ENCODE data around the gene ZNF574. TPM values are rescaled to one million over a fixed set of nuclear protein-coding genes. Genes with fewer than 3 reads are reported as not detected.
"Not testable (repeated sequence)": the region's sequence is repeated elsewhere in the genome, so short reads cannot be mapped to it uniquely, and the experiment has no call there.

ZNF574 gene
- total RNA-seq, 4 donors from 2014 or later: 28.4 to 52.1 (median 30.8) TPM

DNA sequence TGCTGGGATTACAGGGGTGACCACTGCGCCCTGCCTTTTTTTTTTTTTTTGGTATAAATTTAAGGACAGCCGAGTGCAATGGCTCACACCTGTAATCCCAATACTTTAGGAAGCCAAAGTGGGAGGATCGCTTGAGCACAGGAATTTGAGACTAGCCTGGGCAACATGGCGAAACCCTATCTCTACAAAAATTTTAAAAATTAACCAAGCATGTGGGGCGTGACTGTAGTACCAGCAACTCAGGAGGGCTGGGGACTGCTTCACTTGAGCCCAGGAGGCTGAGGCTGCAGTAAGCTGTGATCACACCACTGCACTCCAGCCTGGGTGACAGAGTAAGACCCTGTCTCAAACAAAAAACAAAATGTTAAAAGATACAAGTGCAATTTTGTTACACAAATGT, 21.5 kb downstream of the ZNF574 start:
- intact Hi-C loops (cut with DNase I; ENCODE audit: low total_unique reads): no loop called here
- no peak for DNase-seq (ENCODE audit: low spot score in 2 of 2)
- H3K4me3 ChIP-seq (ENCODE audit: low read depth, poor library complexity, severe bottlenecking): no peak overlapping the region
- WGBS, 2 donors: 79 to 86% methylated on average over 5 of the region's 5 CpGs
- TF ChIP-seq, protein P1, sequence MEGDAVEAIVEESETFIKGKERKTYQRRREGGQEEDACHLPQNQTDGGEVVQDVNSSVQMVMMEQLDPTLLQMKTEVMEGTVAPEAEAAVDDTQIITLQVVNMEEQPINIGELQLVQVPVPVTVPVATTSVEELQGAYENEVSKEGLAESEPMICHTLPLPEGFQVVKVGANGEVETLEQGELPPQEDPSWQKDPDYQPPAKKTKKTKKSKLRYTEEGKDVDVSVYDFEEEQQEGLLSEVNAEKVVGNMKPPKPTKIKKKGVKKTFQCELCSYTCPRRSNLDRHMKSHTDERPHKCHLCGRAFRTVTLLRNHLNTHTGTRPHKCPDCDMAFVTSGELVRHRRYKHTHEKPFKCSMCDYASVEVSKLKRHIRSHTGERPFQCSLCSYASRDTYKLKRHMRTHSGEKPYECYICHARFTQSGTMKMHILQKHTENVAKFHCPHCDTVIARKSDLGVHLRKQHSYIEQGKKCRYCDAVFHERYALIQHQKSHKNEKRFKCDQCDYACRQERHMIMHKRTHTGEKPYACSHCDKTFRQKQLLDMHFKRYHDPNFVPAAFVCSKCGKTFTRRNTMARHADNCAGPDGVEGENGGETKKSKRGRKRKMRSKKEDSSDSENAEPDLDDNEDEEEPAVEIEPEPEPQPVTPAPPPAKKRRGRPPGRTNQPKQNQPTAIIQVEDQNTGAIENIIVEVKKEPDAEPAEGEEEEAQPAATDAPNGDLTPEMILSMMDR (IDR thresholded peaks at IDR 0.05): no peak
- TF ChIP-seq POLR2A (IDR thresholded peaks at IDR 0.05): no peak

- intact Hi-C loops (cut with DNase I; ENCODE audit: low total_unique reads): no loop called here
- DNase-seq (ENCODE audit: low spot score in 2 of 2): no peak
- TF ChIP-seq, protein P1 (IDR thresholded peaks at IDR 0.05): no peak
- TF ChIP-seq POLR2A (IDR thresholded peaks at IDR 0.05): no peak
- H3K4me3 ChIP-seq (ENCODE audit: low read depth, poor library complexity, severe bottlenecking): no peak overlapping the region
- 78 to 81% methylated on average over 6 of the region's 6 CpGs for WGBS, 2 donors
Measured at GRCh38 chr19:42098781-42099180, 22.8 kb downstream of the ZNF574 start.

- no peak for DNase-seq (ENCODE audit: low spot score in 2 of 2)
- WGBS, 2 donors: 71 to 79% methylated on average over 4 to 6 of the region's 6 CpGs
- H3K4me3 ChIP-seq (ENCODE audit: low read depth, poor library complexity, severe bottlenecking): no peak overlapping the region
- no peak for TF ChIP-seq POLR2A (IDR thresholded peaks at IDR 0.05)
- TF ChIP-seq, protein P1 (IDR thresholded peaks at IDR 0.05): no peak
- intact Hi-C loops (cut with DNase I; ENCODE audit: low total_unique reads): no loop called here
Measured at GRCh38 chr19:42099336-42099925, 23.5 kb downstream of the ZNF574 start.

DNA sequence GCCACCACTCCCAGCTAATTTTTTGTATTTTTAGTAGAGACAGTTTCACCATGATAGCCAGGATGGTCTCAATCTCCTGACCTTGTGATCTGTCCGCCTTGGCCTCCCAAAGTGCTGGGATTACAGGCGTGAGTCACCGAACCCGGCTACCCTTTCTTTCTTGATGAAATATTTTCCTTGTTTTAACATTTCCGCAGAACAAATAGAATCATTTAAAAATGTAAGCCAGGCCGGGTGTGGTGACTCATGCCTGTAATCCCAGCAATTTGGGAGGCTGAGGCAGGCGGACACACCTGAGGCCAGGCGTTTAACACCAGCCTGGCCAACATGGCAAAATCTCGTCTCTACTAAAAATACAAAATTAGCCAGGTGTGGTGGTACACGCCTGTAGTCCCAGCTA, 24.3 kb downstream of the ZNF574 start:
- WGBS, 2 donors: 90 to 93% methylated on average over 10 of the region's 10 CpGs
- DNase-seq (ENCODE audit: low spot score in 2 of 2); intact Hi-C loops (cut with DNase I; ENCODE audit: low total_unique reads); H3K4me3 ChIP-seq (ENCODE audit: low read depth, poor library complexity, severe bottlenecking): not testable (repeated sequence)

DNA sequence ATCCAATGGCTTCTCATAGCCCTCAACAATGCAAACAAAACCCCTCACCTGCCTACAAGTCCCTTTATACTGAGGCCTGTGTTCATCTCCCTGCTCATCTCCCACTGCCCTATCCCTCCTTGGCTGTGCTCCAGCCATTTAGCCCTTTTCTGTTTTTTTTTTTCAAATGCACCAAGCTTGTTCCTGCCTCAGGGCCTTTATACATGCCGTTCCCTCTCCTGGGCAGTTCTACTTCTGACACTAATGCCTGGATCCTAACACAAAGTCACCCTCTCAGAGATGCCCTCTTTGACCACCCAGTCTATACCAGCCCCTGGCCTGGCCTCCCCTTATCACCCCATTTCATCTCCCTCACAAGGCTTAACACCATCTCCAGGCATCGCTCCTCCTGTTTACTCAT, 26.9 kb downstream of the ZNF574 start:
- no peak overlapping the region for H3K4me3 ChIP-seq (ENCODE audit: low read depth, poor library complexity, severe bottlenecking)
- WGBS, 2 donors: 86% methylated on average over 2 of the region's 2 CpGs
- TF ChIP-seq, protein P1 (IDR thresholded peaks at IDR 0.05): no peak
- TF ChIP-seq POLR2A (IDR thresholded peaks at IDR 0.05): no peak
- intact Hi-C loops (cut with DNase I; ENCODE audit: low total_unique reads): no loop called here
- no peak for DNase-seq (ENCODE audit: low spot score in 2 of 2)

DNA sequence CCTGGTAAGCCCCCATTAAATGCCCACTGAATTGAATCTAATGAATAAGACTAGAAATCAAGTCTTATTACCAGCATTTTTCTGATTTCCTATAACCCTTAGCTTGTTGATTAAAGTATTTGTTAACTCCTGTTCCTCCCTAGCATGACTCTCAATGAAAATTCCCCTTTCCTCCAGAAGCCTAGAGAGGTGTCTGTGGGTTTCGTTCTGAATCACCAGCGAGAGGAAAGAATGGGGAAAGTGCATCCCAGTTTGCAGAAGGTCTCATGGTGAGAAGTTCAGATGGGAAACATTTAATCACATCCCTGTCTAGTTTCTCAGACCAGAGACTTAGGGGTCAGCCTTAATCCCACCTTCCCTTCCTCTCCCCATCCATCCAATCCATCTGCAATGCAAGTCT, 29.4 kb downstream of the ZNF574 start:
- H3K4me3 ChIP-seq (ENCODE audit: low read depth, poor library complexity, severe bottlenecking): no peak overlapping the region
- intact Hi-C loops (cut with DNase I; ENCODE audit: low total_unique reads): no loop called here
- no peak for DNase-seq (ENCODE audit: low spot score in 2 of 2)
- WGBS, 2 donors: 81 to 89% methylated on average over 2 of the region's 2 CpGs
- TF ChIP-seq, protein P1 (IDR thresholded peaks at IDR 0.05): no peak
- no peak for TF ChIP-seq POLR2A (IDR thresholded peaks at IDR 0.05)
